ENCODE measurements around the gene C4orf33. TPM values are rescaled to one million over a fixed set of nuclear protein-coding genes. Genes with fewer than 3 reads are reported as not detected.

C4orf33 gene
- total RNA-seq, 1 experiment from 2014 or later, result 4.7 TPM

DNA sequence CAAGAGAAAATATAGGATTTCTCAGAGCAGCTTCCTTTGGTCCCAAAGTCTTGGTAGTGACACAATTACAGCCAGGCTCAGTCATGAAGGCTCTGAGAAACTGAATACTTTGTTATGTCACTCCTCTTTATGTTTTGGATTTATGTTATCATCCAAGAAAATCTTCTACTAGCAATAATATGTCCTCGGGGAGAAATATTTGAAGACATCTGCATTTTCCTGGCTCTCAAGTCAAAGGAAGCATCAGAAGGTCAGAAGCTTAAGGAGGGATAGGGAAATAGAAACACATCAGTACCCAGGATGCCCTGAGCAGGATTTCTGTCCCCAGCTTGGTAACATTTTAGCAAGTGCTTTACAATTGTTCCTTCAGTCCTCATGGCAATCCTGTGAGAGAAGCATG lies 54.0 kb downstream of the C4orf33 start:
- no peaks in the 10 kb centered on the region for H3K4me1 ChIP-seq (ENCODE audit: insufficient read depth, low read length, poor library complexity, severe bottlenecking)
- no TSS peak for BruUV-seq (replicated peaks)
- ChIA-PET CTCF (no interaction called here), POLR2A (ENCODE audit: low non-redundant PET) (no interaction called here)
- no peak overlapping the region for H3K27ac ChIP-seq (ENCODE audit: low read depth, low read length, poor library complexity, severe bottlenecking)
- H3K27me3 ChIP-seq (replicated peaks; ENCODE audit: insufficient read depth, low read depth, low read length, poor library complexity), result no peaks in the 10 kb centered on the region
- no peaks in the 10 kb centered on the region for H3K9me3 ChIP-seq (ENCODE audit: low read depth, low read length, poor library complexity, severe bottlenecking)
- intact Hi-C loops (cut with micrococcal nuclease; ENCODE audit: unreplicated experiment), result no loop called here
- H3K4me3 ChIP-seq (ENCODE audit: low read depth, low read length, poor library complexity, severe bottlenecking), result no peak overlapping the region
- no peak for DNase-seq (ENCODE audit: low spot score)
- no peak for TF ChIP-seq EZH2 (IDR thresholded peaks at IDR 0.05; ENCODE audit: borderline replicate concordance, low read depth, low read length, poor library complexity, severe bottlenecking)
- TF ChIP-seq, protein P1, sequence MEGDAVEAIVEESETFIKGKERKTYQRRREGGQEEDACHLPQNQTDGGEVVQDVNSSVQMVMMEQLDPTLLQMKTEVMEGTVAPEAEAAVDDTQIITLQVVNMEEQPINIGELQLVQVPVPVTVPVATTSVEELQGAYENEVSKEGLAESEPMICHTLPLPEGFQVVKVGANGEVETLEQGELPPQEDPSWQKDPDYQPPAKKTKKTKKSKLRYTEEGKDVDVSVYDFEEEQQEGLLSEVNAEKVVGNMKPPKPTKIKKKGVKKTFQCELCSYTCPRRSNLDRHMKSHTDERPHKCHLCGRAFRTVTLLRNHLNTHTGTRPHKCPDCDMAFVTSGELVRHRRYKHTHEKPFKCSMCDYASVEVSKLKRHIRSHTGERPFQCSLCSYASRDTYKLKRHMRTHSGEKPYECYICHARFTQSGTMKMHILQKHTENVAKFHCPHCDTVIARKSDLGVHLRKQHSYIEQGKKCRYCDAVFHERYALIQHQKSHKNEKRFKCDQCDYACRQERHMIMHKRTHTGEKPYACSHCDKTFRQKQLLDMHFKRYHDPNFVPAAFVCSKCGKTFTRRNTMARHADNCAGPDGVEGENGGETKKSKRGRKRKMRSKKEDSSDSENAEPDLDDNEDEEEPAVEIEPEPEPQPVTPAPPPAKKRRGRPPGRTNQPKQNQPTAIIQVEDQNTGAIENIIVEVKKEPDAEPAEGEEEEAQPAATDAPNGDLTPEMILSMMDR (conservative IDR thresholded peaks at IDR 0.05; ENCODE audit: low read depth, low read length), result no peak
- H3K36me3 ChIP-seq (ENCODE audit: insufficient read depth, low read length, poor library complexity, severe bottlenecking), result no peaks in the 10 kb centered on the region

DNA sequence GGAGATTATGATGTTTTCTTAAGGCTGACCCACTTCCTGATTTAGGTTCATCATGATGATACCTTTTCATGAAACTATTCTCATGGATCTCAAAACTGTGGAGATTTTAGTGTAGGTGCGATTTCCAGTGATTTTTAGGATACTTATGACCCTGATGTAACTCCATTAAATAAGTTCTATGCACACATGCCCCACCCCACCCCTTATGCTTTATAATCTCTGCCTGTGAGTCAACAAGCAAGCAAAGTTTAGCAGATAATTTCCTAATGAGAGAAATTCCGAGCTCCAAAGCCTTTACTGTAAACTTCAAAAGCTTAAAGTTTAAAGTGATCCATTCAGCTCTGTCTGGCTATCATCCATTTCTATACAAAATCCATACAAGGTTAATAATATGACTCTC lies 56.4 kb downstream of the C4orf33 start:
- CTCF ChIA-PET, result no interaction called here
- Histone ChIP-seq H3K4me3 (ENCODE audit: low read depth, low read length, poor library complexity, severe bottlenecking) (no peak overlapping the region), H3K27me3 (replicated peaks; ENCODE audit: insufficient read depth, low read depth, low read length, poor library complexity) (no peaks in the 10 kb centered on the region), H3K27ac (ENCODE audit: low read depth, low read length, poor library complexity, severe bottlenecking) (no peak overlapping the region), H3K36me3 (ENCODE audit: insufficient read depth, low read length, poor library complexity, severe bottlenecking) (no peaks in the 10 kb centered on the region), H3K4me1 (ENCODE audit: insufficient read depth, low read length, poor library complexity, severe bottlenecking) (no peaks in the 10 kb centered on the region), H3K9me3 (ENCODE audit: low read depth, low read length, poor library complexity, severe bottlenecking) (no peaks in the 10 kb centered on the region)
- POLR2A ChIA-PET (ENCODE audit: low non-redundant PET), result no interaction called here
- intact Hi-C loops (cut with micrococcal nuclease; ENCODE audit: unreplicated experiment), result no loop called here
- no TSS peak for BruUV-seq (replicated peaks)
- DNase-seq (ENCODE audit: low spot score), result no peak
- TF ChIP-seq EZH2 (IDR thresholded peaks at IDR 0.05; ENCODE audit: borderline replicate concordance, low read depth, low read length, poor library complexity, severe bottlenecking), result no peak
- TF ChIP-seq, protein P1 (conservative IDR thresholded peaks at IDR 0.05; ENCODE audit: low read depth, low read length), result no peak

DNA sequence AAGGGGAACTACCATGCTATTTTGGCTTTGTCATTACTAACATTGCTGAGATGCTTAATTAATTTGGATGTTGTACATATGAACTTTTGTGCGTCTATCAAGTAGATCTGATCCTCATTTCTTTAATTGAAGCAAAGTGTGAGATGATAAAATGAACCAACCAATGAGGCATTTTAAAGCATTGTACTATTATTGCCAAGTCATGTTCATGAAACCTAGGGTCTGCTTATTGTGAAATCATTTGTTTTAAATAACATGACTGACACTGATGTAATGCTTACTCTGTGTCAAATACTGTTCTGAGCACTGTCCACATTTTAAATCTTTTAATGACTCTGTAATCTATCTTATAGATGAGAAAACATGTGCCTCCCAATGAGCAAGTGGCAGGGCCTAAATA lies 57.7 kb downstream of the C4orf33 start:
- CTCF ChIA-PET, result no interaction called here
- Histone ChIP-seq H3K27ac (ENCODE audit: low read depth, low read length, poor library complexity, severe bottlenecking) (no peak overlapping the region), H3K36me3 (ENCODE audit: insufficient read depth, low read length, poor library complexity, severe bottlenecking) (no peaks in the 10 kb centered on the region), H3K27me3 (replicated peaks; ENCODE audit: insufficient read depth, low read depth, low read length, poor library complexity) (no peaks in the 10 kb centered on the region), H3K4me3 (ENCODE audit: low read depth, low read length, poor library complexity, severe bottlenecking) (no peak overlapping the region), H3K9me3 (ENCODE audit: low read depth, low read length, poor library complexity, severe bottlenecking) (no peaks in the 10 kb centered on the region), H3K4me1 (ENCODE audit: insufficient read depth, low read length, poor library complexity, severe bottlenecking) (no peaks in the 10 kb centered on the region)
- DNase-seq (ENCODE audit: low spot score), result no peak
- no TSS peak for BruUV-seq (replicated peaks)
- POLR2A ChIA-PET (ENCODE audit: low non-redundant PET), result no interaction called here
- intact Hi-C loops (cut with micrococcal nuclease; ENCODE audit: unreplicated experiment), result no loop called here
- no peak for TF ChIP-seq EZH2 (IDR thresholded peaks at IDR 0.05; ENCODE audit: borderline replicate concordance, low read depth, low read length, poor library complexity, severe bottlenecking)
- TF ChIP-seq, protein P1 (conservative IDR thresholded peaks at IDR 0.05; ENCODE audit: low read depth, low read length), result no peak

Data from A673 (cell line).